Osteoblast (primary cell): Measurements from ENCODE around the gene MCC. TPM values are rescaled to one million over a fixed set of nuclear protein-coding genes. Genes with fewer than 3 reads are reported as not detected.

ENCODE experiments used
- DNase-seq: peaks from one replicate; pipeline ENCODE4 v3.0.0; 2011; ENCODE audit warnings: low spot score, mixed read lengths; ENCODE audit not compliant: insufficient read length; ENCODE audit errors: missing footprints
- H2AFZ ChIP-seq: 2 replicates; pipeline ENCODE4 v1.6.0; 2011; ENCODE audit warnings: mild to moderate bottlenecking, low read length
- H3K27ac ChIP-seq: 2 replicates; pipeline ENCODE4 v1.5.1; 2011; ENCODE audit warnings: mild to moderate bottlenecking, low read depth, low read length, moderate library complexity
- H3K27me3 ChIP-seq: 2 replicates; pipeline ENCODE4 v1.6.0; 2012; ENCODE audit warnings: mild to moderate bottlenecking, control low read depth, inconsistent platforms, low read length, moderate library complexity; ENCODE audit not compliant: insufficient read depth
- H3K36me3 ChIP-seq: 2 replicates; pipeline ENCODE4 v1.5.1; 2011; ENCODE audit warnings: mild to moderate bottlenecking, low read length, control low read depth, moderate library complexity; ENCODE audit not compliant: insufficient read depth
- H3K4me1 ChIP-seq: 2 replicates; pipeline ENCODE4 v1.5.1; 2011; ENCODE audit warnings: mild to moderate bottlenecking, low read length, control low read depth, moderate library complexity; ENCODE audit not compliant: insufficient read depth
- H3K4me2 ChIP-seq: 2 replicates; pipeline ENCODE4 v1.6.0; 2011; ENCODE audit warnings: mild to moderate bottlenecking, low read length; ENCODE audit not compliant: insufficient read depth
- H3K4me3 ChIP-seq: fragments of 200-600 bp; sonication (generic); 3 replicates; pipeline ENCODE4 v1.5.1; 2012; ENCODE audit warnings: mild to moderate bottlenecking, low read length, inconsistent platforms; ENCODE audit not compliant: insufficient read depth
- H3K79me2 ChIP-seq: 2 replicates; pipeline ENCODE4 v1.6.0; 2012; ENCODE audit warnings: mild to moderate bottlenecking, low read length, control low read depth, inconsistent platforms; ENCODE audit not compliant: insufficient read depth
- H3K9me3 ChIP-seq: 2 replicates; pipeline ENCODE4 v1.5.1; 2011; ENCODE audit warnings: low read depth, low read length, control low read depth
- H4K20me1 ChIP-seq: 2 replicates; pipeline ENCODE4 v1.6.0; 2012; ENCODE audit warnings: mild to moderate bottlenecking, low read length, control low read depth; ENCODE audit not compliant: insufficient read depth
- CTCF ChIP-seq: IDR thresholded peaks from 2 replicates; pipeline ENCODE4 v1.5.1; 2011; ENCODE audit warnings: mild to moderate bottlenecking, low read depth, low read length, moderate library complexity; ENCODE audit errors: extremely low read depth
- total RNA-seq: library from RNA; depleted of rRNA; stranded (reverse); fragments of >200 nt; gene quantifications from 2 replicates; pipeline ENCODE4 v1.2.3, GENCODE V29; 2012

The MCC gene
- total RNA-seq, 1 donor = 45.6 TPM

GRCh38 chr5:113337515-113338415 is 150.5 kb downstream of the MCC start:
- H3K27ac ChIP-seq = no peak overlapping the region
- no peaks in the 10 kb centered on the region for H4K20me1 ChIP-seq
- no peaks in the 10 kb centered on the region for H3K79me2 ChIP-seq
- no peak for TF ChIP-seq CTCF
- H3K4me2 ChIP-seq = no peak overlapping the region
- no peaks in the 10 kb centered on the region for H3K9me3 ChIP-seq
- no peak overlapping the region for H3K4me3 ChIP-seq
- no peaks in the 10 kb centered on the region for H3K36me3 ChIP-seq
- H3K27me3 ChIP-seq = peaks cover 3% of the 10 kb centered on the region
- peaks cover 9% of the 10 kb centered on the region for H3K4me1 ChIP-seq
- no peak for DNase-seq
- H2AFZ ChIP-seq = no peak overlapping the region

- peak; percentile 71 for DNase-seq
- Histone ChIP-seq H3K79me2 (no peaks in the 10 kb centered on the region), H3K9me3 (no peaks in the 10 kb centered on the region), H3K27ac (no peak overlapping the region), H3K4me2 (no peak overlapping the region), H2AFZ (no peak overlapping the region), H4K20me1 (no peaks in the 10 kb centered on the region), H3K4me1 (peaks cover 9% of the 10 kb centered on the region), H3K27me3 (peaks cover 3% of the 10 kb centered on the region), H3K36me3 (no peaks in the 10 kb centered on the region), H3K4me3 (no peak overlapping the region)
- TF ChIP-seq CTCF = peak; percentile 61
Measured at GRCh38 chr5:113336975-113337374, 151.3 kb downstream of the MCC start.

- DNase-seq = no peak
- H3K27ac ChIP-seq = no peak overlapping the region
Measured at GRCh38 chr5:113333411-113333810, 154.8 kb downstream of the MCC start.

More at GRCh38 chr5:113333411-113333810, 154.8 kb downstream of the MCC start:
- no peak overlapping the region for H3K4me3 ChIP-seq
- H4K20me1 ChIP-seq = no peaks in the 10 kb centered on the region
- peaks cover 15% of the 10 kb centered on the region for H3K4me1 ChIP-seq
- TF ChIP-seq CTCF = no peak
- H3K4me2 ChIP-seq = no peak overlapping the region
- H3K27me3 ChIP-seq = no peaks in the 10 kb centered on the region
- no peaks in the 10 kb centered on the region for H3K79me2 ChIP-seq
- no peaks in the 10 kb centered on the region for H3K9me3 ChIP-seq
- H2AFZ ChIP-seq = no peak overlapping the region
- no peaks in the 10 kb centered on the region for H3K36me3 ChIP-seq
